ENCODE data around the gene ADAR.

ADAR gene

GRCh38 chr1:154619181-154619948 is 11.4 kb upstream of the ADAR start:
- no peak for DNase-seq (ENCODE audit: low spot score)

DNA sequence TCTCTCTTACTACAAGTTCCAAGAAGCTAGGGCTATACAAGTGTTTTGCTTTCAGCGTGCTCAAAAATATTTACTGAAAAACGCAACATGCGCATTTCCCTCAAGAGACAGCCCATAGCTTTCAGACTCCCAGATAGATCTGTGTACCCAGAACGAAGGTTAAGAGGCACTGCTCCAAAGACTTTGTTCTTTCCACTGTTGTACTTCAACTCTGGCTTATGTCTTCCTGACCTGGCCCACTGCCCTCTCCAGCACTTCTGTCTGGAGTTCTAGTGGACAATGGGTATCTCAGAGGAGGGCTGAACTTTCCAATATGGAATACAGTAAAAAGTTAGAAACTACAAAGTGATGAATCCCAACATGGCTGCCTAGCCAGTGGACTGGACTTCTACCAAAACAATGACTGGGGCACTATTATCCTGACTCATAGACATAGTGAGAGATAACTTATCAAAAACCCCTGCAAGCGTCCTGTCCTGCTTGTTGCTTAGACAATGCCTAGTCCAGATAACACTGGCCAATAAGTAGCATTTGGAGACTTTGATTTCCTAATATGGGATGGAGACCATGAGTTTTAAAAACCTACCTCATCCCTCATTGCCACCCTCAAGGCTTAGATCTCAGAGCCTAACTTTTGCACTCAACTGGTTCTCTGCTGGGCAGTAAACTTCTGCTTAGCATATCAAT is 8.8 kb upstream of the ADAR start:
- no peak for DNase-seq (ENCODE audit: low spot score)

DNA sequence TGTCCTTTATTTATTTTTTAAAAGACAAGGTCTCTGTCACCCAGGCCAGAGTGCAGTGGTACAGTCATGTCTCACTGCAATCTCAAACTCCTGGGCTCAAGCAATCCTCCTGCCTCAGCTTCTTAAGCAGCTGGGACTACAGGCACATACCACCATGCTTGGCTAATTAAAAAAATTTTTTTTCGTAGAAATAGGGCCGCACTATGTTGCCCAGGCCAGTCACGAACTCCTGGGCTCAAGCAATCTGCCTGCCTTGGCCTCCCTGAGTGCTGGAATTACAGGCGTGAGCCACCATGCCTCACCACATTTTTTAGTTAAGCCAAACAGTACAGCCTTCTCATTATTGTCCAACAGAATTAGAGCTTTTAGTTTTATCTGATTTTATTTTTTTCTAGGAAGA is 7.4 kb upstream of the ADAR start:
- DNase-seq (ENCODE audit: low spot score): no peak

DNA sequence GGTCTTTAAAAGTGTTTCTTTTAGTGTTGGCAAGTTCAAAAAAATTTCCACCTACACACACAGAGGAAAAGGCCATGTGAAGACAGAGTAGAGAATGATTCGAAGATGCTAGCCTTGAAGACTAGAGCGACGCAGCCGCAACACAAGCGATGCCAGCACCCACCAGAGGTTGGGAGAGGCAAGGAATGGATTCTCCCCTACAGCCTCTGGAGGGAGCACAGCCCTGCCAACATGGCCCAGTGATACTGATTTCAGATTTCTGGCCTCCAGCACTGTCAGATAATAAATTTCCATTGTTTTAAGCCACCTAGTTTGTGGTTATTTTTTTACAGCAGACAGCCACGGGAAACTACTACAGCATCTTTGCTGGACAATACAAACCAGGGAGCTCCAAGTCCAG is 6.9 kb upstream of the ADAR start:
- no peak for DNase-seq (ENCODE audit: low spot score)

GRCh38 chr1:154614247-154614646 is 6.3 kb upstream of the ADAR start:
- DNase-seq (ENCODE audit: low spot score): no peak

DNA sequence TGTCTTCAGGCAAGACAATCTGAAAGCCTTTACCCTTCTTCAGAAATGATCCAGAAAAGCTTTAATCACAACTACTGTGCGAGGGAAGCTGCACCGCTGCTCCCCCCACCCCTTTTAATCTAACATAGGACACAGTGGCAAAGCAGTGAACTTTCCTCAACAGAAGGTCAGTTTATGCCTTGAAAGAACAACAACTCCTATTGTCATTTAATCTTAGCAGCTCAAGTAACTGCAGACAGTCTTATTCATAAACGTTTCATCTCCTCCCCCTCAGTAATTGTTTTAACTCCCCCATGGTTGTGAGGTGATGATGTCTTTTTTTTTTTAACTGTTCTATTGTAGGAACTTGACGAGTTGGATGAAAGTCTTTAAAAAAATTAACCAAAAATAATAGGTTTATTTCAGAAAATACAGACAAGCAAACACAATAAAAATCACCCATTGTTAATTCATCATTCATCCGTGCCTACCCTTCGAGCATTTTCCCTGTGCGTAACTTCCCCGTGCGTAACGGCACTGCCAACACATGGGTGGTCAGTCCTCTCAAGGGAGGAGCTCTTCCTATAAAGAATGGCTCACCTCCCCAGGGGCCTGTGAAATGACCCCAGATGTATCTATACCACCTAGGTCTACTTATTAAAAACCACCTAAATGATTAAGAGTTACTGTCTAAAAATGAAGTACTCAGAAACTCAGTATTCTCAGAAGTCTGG is 3.3 kb upstream of the ADAR start:
- peak; percentile 67 for DNase-seq (ENCODE audit: low spot score)

- DNase-seq (ENCODE audit: low spot score): no peak
Observed at GRCh38 chr1:154609398-154610380, 1.7 kb upstream of the ADAR start.

DNA sequence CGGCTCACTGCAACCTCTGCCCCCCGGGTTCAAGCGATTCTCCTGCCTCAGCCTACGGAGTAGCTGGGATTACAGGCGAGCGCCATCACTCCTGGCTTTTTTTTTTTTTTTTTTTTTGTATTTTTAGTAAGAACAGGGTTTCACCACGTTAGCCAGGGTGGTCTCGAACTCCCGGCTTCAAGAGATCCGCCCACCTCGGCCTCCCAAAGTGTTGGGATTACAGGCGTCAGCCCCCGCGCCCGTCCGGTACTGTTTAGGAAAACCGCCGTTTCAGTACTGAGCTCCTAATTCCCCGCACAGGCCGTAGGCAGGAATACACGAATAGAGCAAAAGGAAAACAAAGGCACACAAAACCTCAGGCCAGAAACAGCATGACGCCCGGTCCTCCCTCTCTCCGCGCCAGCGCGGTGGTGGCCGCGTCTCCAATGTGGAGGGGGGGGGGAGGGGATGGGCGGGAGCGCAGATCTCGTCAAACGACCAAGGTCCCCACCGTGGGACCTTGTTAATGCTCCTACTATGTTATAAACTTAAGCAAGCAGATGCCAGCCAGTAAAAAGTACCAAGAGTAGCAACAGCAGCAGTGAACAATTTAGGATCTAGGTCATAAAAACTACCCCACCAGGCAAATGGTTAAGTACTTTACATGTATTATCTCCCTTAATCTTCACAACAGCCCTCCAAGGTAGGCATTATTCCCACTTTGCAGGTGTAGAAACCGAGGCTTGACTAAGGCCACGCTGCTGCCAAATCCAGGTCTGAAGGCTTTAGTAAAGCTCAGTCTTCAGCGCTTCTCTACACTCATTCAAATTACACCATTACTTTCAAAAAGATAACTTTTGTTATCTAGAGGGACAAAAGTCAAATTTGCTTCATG is 648 bp upstream of the ADAR start:
- peak; percentile 58 for DNase-seq (ENCODE audit: low spot score)

GRCh38 chr1:154607106-154607608 is 829 bp downstream of the ADAR start:
- peak; percentile 40 for DNase-seq (ENCODE audit: low spot score)

GRCh38 chr1:154605534-154605933 is 2.5 kb downstream of the ADAR start:
- no peak for DNase-seq (ENCODE audit: low spot score)

- no peak for DNase-seq (ENCODE audit: low spot score)
Observed at GRCh38 chr1:154603317-154603716, 4.7 kb downstream of the ADAR start.

DNA sequence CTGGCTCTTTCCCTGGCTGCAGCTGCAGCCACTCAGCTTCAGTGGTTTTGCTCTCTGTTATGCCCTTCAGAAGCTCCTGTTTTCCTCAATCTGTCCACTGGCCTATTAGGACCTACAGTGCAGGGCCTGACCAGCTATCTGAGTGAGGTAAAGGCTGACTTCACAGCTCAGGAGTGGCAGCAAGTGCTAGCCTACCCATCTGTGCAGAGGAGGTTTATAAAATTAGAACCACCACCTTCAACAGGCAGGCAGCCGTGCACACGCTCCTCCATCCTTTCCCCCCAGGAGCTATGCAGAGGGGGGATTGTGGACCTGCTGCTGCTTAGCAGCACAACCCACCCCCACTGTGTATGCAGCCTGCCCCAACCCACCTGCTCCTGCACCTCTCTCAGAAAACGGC is 8.3 kb downstream of the ADAR start:
- DNase-seq (ENCODE audit: low spot score): no peak

DNA sequence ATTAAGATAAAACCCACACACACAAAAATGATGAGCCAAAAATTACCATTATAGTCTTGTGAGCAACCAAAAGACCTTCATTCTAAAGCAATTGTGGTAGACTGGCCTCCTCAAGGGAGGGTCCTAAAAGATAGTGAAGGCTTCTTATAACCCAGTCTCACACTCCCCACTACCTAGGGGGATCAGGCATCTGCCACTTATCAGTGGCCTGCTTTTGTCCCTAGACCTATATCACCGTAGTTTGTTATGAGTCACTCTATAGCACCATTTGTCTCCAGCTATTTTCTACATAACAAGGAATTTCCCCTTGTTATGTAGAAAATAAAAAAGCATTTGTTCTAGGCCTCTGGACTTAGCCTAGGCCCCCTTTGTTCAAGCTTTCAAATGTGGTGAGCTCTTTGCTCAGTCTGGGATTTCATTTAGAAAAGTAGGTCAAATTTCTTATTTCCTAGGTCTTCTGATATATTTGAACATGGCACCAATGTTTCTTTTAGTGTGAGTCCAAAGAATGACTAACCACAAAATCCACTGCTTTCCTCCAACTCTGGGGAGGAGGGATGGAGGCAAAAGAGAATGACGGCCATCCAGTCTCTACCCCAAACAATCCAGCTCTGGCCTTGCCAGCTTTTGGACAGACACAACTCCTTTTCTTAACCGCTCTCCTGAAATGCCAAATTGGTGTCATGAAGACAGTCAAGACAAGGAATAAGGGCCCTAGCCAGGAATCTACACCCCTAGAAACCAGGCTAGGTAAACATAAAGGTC is 8.9 kb downstream of the ADAR start:
- peak; percentile 65 for DNase-seq (ENCODE audit: low spot score)

GRCh38 chr1:154595621-154596020 is 12.4 kb downstream of the ADAR start:
- no peak for DNase-seq (ENCODE audit: low spot score)

GRCh38 chr1:154594811-154595210 is 13.2 kb downstream of the ADAR start:
- no peak for DNase-seq (ENCODE audit: low spot score)

DNA sequence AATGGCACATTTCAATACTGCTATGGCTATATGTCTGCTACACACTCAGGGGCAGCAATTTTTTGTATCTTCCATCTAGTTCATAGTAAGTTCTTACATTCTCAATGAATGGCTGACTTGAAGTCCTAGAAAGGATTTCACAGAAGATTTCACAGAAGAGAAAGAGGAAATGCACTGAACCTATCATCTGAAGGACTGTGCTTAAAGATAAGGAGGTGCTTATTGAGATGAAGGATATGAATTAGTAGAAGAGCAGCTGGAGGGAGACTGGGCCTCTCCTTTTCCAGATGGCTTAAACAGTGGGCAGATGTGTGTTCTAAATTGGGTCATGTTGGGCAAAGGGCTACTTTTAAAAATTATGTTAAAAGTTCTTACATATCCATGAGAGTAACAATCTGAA is 14.6 kb downstream of the ADAR start:
- DNase-seq (ENCODE audit: low spot score): no peak

GRCh38 chr1:154591206-154591605 is 16.8 kb downstream of the ADAR start:
- DNase-seq (ENCODE audit: low spot score): no peak

GRCh38 chr1:154590756-154591155 is 17.2 kb downstream of the ADAR start:
- DNase-seq (ENCODE audit: low spot score): no peak

DNA sequence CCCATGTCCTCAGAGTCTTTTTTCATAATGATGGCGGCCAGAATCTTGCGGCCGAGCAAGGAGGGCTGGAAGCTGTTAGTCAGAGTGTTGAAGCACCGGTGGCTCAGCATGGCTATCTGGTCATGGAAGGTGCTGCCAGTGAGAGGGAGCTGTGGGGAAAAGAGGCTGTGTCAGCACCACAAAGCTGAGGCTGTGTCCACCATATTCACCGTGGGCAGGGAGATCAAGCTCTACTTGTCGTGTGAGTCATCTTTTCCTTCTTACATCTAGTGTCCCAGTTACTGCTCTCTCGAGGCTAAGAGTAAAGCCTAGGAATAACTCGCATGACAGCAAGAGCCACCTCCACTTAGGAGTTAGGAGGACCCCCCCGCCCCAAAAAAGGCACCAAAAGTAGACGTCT is 18.2 kb downstream of the ADAR start:
- no peak for DNase-seq (ENCODE audit: low spot score)

DNA sequence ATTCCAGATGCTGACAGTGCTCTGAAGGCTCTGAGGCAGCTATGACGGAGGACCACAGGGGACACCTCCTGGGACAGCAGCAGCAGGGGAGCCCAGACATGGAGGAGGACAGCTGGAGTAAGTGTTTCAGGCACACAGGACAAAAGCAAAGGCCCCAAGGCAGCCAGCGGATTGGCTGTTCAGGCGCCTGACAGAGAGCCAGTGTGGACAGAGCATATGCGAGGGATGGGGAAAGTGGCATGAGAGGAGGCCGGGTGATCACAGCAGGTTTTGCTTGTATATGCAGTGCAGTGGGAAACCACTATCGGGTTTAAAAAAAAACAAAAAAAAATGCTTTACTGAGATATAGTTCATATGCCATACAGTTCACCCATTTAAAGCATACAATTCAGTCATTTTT is 21.3 kb downstream of the ADAR start:
- no peak for DNase-seq (ENCODE audit: low spot score)
